K562 (cell line): ENCODE results near the gene LMO2. TPM values are rescaled to one million over a fixed set of nuclear protein-coding genes. Genes with fewer than 3 reads are reported as not detected.

ENCODE experiments used
- ATAC-seq: fragments of 200-7000 bp; cut with Tn5 transposase; 3 replicates; pipeline ENCODE4 v1.9.1; 2020; ENCODE audit warnings: moderate library complexity
- BruUV-seq: library from RNA; stranded (reverse); fragments of 400-500 nt; replicated peaks from 2 replicates; lab custom pipeline; 2021; lab: Mats Ljungman, UMichigan
- CTCF ChIA-PET: fragments of 300-600 bp; formaldehyde crosslinking; extraction: SDS; loops from one replicate; lab custom pipeline; 2021; ENCODE audit warnings: low intra/inter-chr PET ratio; lab: Yijun Ruan, JAX
- POLR2A ChIA-PET: fragments of 300-600, 350-650 bp; sonication (Branson Sonifier 250); formaldehyde crosslinking; extraction: SDS; loops from one replicate; lab custom pipeline; 2021; ENCODE audit warnings: antibody characterized with exemption, inconsistent platforms; lab: Yijun Ruan, JAX
- DNase-seq, 4 experiments: peaks; one replicate each; pipeline versions ENCODE4 v3.0.0 to v3.0.0-alpha.2; 2011 to 2018; ENCODE audit warnings: low spot score in 3 of 4, mixed read lengths in 3 of 4; ENCODE audit errors: extremely low read depth in 1 of 4
- FAIRE-seq: peaks from 2 replicates; lab custom pipeline; 2011; peaks lifted over from hg19 to GRCh38; lab: Jason Lieb, UNC
- H2AFZ ChIP-seq: 2 replicates; pipeline ENCODE4 v1.6.0; 2011; ENCODE audit warnings: low read depth, low read length, control low read depth, inconsistent platforms
- H3K27ac ChIP-seq: fragments of 200-600 bp; 3 replicates; pipeline ENCODE4 v1.8.0; 2011; ENCODE audit warnings: low read depth, mild to moderate bottlenecking, control low read depth, inconsistent platforms, low read length, moderate library complexity, mixed read lengths; ENCODE audit errors: extremely low read depth
- H3K27me3 ChIP-seq, 2 experiments: fragments of 300-600 bp in 1 of 2; 2 replicates in 1 of 2; 3 replicates in 1 of 2; pipeline versions ENCODE4 v1.6.0 to v1.8.0; 2011; ENCODE audit warnings: inconsistent platforms in 2 of 2, low read length in 2 of 2, mild to moderate bottlenecking in 1 of 2, mixed read lengths in 1 of 2, moderate library complexity in 1 of 2; ENCODE audit not compliant: control insufficient read depth in 2 of 2, insufficient read depth in 2 of 2
- H3K36me3 ChIP-seq: fragments of 300-600 bp; 3 replicates; pipeline ENCODE4 v1.8.0; 2011; ENCODE audit warnings: mild to moderate bottlenecking, low read length, inconsistent platforms; ENCODE audit not compliant: control insufficient read depth, insufficient read depth
- H3K4me1 ChIP-seq, 2 experiments: fragments of 200-600 bp in 1 of 2; replicated peaks in 1 of 2; 2 replicates in 1 of 2; 3 replicates in 1 of 2; pipeline versions ENCODE4 v1.5.1 to v1.8.0; 2011; ENCODE audit warnings: inconsistent platforms in 2 of 2, low read length in 2 of 2, mild to moderate bottlenecking in 1 of 2, mixed read lengths in 1 of 2, moderate library complexity in 1 of 2; ENCODE audit not compliant: control insufficient read depth in 2 of 2, insufficient read depth in 2 of 2
- H3K4me2 ChIP-seq: 2 replicates; pipeline ENCODE4 v1.6.1; 2011; ENCODE audit warnings: low read length, control low read depth, inconsistent platforms, mixed read lengths; ENCODE audit not compliant: insufficient read depth
- H3K4me3 ChIP-seq: fragments of 200-600 bp; sonication (generic), shearing (Covaris generic); 2 replicates; pipeline ENCODE4 v1.5.1; 2016; ENCODE audit warnings: control low read depth, inconsistent platforms
- H3K79me2 ChIP-seq: fragments of 200-600 bp; 3 replicates; pipeline ENCODE4 v1.8.0; 2011; ENCODE audit warnings: low read length, inconsistent platforms; ENCODE audit not compliant: control insufficient read depth, insufficient read depth
- H3K9ac ChIP-seq, 2 experiments: 2 replicates each; pipeline versions ENCODE4 v1.6.0 to v1.6.1; 2011; ENCODE audit warnings: low read depth in 2 of 2, low read length in 2 of 2, control low read depth in 1 of 2, inconsistent platforms in 1 of 2, mild to moderate bottlenecking in 1 of 2, mixed read lengths in 1 of 2; ENCODE audit not compliant: insufficient read depth in 1 of 2
- H3K9me1 ChIP-seq: one replicate; pipeline ENCODE4 v1.6.0; 2011; ENCODE audit warnings: inconsistent platforms, mild to moderate bottlenecking, low read length, moderate library complexity; ENCODE audit not compliant: control insufficient read depth, insufficient read depth
- H3K9me3 ChIP-seq: replicated peaks from 2 replicates; pipeline ENCODE4 v1.5.1; 2011; ENCODE audit warnings: low read depth, low read length, inconsistent platforms; ENCODE audit not compliant: control insufficient read depth, insufficient read depth
- H4K20me1 ChIP-seq: replicated peaks from 2 replicates; pipeline ENCODE4 v1.6.1; 2011; ENCODE audit warnings: low read length, inconsistent platforms, mixed read lengths; ENCODE audit not compliant: control insufficient read depth, insufficient read depth
- ASH1L ChIP-seq: fragments of 450-650 bp; IDR thresholded peaks from 2 replicates; pipeline ENCODE4 v1.6.1; 2018; ENCODE audit warnings: borderline replicate concordance, mild to moderate bottlenecking, low read depth; ENCODE audit not compliant: partially characterized antibody
- BHLHE40 ChIP-seq: IDR thresholded peaks from 2 replicates; pipeline ENCODE4 v1.6.1; 2011; ENCODE audit warnings: low read length, improper control_type of control experiment
- CBFA2T3 ChIP-seq: fragments of 450-650 bp; IDR thresholded peaks from 2 replicates; pipeline ENCODE4 v1.6.1; 2017
- CSDE1 ChIP-seq, 2 experiments: fragments of 450-650 bp; IDR thresholded peaks; 2 replicates each; pipeline ENCODE4 v1.6.1; 2016; ENCODE audit warnings: mild to moderate bottlenecking in 1 of 2
- HSF4 ChIP-seq: fragments of 250-450 bp; sonication (Bioruptor Pico); IDR thresholded peaks from 2 replicates; pipeline ENCODE4 v2.1.2; 2022; ENCODE audit warnings: mild to moderate bottlenecking, moderate library complexity, borderline replicate concordance
- ILK ChIP-seq: fragments of 450-650 bp; IDR thresholded peaks from 2 replicates; pipeline ENCODE4 v1.6.1; 2016; ENCODE audit warnings: missing genetic modification characterization, low read depth, mild to moderate bottlenecking, missing compliant biosample characterization, moderate library complexity, borderline replicate concordance
- NFE2 ChIP-seq: IDR thresholded peaks from 2 replicates; pipeline ENCODE4 v1.6.1; 2014; ENCODE audit warnings: antibody characterized with exemption, low read depth
- NFE2L1 ChIP-seq: fragments of 450-650 bp; IDR thresholded peaks from 2 replicates; pipeline ENCODE4 v1.6.1; 2016; ENCODE audit warnings: missing genetic modification characterization, low read depth, mild to moderate bottlenecking, missing compliant biosample characterization, moderate library complexity, borderline replicate concordance
- TEAD4 ChIP-seq, 2 experiments: sonication (generic) in 1 of 2; formaldehyde crosslinking in 1 of 2; IDR thresholded peaks; 2 replicates each; pipeline versions ENCODE4 v1.6.1 to v1.8.0; 2012 to 2022; ENCODE audit warnings: borderline replicate concordance in 1 of 2, inconsistent platforms in 1 of 2, low read length in 1 of 2, mild to moderate bottlenecking in 1 of 2, missing genetic modification reagents in 1 of 2
- ZBTB7A ChIP-seq: IDR thresholded peaks from 2 replicates; pipeline ENCODE4 v1.6.1; 2011; ENCODE audit warnings: low read depth, mild to moderate bottlenecking, low read length, moderate library complexity, borderline replicate concordance; ENCODE audit not compliant: control insufficient read depth
- WGBS: fragments of 100-300 bp; shearing (Covaris generic); methylation state at CpG from one replicate; pipeline ENCODE4 v1.1.6; 2016; ENCODE audit warnings: low coverage, mixed read lengths; ENCODE audit not compliant: insufficient coverage; ENCODE audit errors: missing lambda C conversion rate; 5-methylcytosine and 5-hydroxymethylcytosine counted together
- in situ Hi-C: fragments of 300-500 bp; cut with MboI; formaldehyde crosslinking; loops from 4 replicates; pipeline ENCODE4 v1.15.0; 2018; ENCODE audit warnings: inconsistent platforms, mixed read lengths
- intact Hi-C: fragments of 100-400 bp; cut with micrococcal nuclease; formaldehyde crosslinking; loops from 2 replicates; pipeline ENCODE4 v1.14.2; 2022
- polyA plus RNA-seq, 8 experiments: library from polyadenylated mRNA; depleted of rRNA in 4 of 8; stranded (reverse) in 5 of 8; unstranded in 3 of 8; fragments of >200 nt; fragmentation: Nextera tagmentation in 2 of 8; fragmentation: Illumina TruSeq in 1 of 8; extraction: Ambion mirVana in 2 of 8; extraction: Trizol in 1 of 8; gene quantifications; 2 replicates each; pipeline versions ENCODE4 v1.2.1 to v1.2.3, GENCODE V29; 2011 to 2014; ENCODE audit warnings: inconsistent platforms in 1 of 8, missing spikeins in 1 of 8
- total RNA-seq, 7 experiments: library from RNA; depleted of rRNA in 6 of 7; stranded (reverse); fragments of >200 nt in 6 of 7; fragmentation: Illumina TruSeq in 2 of 7; extraction: Trizol in 2 of 7; gene quantifications; 2 replicates each; pipeline versions ENCODE4 v1.2.1 to v1.2.3, GENCODE V29; 2011 to 2021; ENCODE audit warnings: low replicate concordance in 1 of 7
- TF ChIP-seq, protein P1 (sequence below): sonication (generic); IDR thresholded peaks from 2 replicates; pipeline ENCODE4 v1.6.1; 2016
- TF ChIP-seq, protein P2 (sequence below): sonication (generic); formaldehyde crosslinking; IDR thresholded peaks from 2 replicates; pipeline ENCODE4 v1.8.1; 2023; ENCODE audit warnings: mild to moderate bottlenecking, missing genetic modification reagents, moderate library complexity

The LMO2 gene
- total and polyA plus RNA-seq, 9 of the 15 experiments (the other 6 are each of a cell fraction or from before 2014, with no cell fraction given): 6.9 to 126 (median 91.5) TPM

DNA sequence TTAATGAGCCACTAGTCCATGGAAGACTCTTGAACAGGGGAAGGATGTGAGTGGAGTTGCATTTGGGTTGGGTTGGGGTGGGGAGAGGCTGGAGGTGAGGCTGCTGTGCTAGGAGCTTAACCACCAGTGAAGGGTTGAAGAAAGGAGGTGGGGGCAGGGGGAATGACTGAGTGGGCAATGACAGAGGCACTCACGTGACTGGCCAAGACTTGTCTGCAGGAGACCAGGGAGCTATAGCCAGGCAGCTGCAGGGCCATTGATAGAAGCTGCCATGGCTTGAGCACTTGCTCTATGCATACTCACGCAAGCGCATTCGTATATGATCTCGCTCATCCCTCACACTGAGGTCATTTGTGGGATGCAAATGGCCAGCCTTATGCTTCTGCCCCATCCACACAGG lies 4.0 kb downstream of the LMO2 start:
- DNase-seq (peak in 1 of 4 experiments; percentile 25), FAIRE-seq (no peak), ATAC-seq (no peak)
- CTCF ChIA-PET: no interaction called here
- intact Hi-C loops: no loop called here
- Histone ChIP-seq H3K79me2 (peaks cover 47% of the 10 kb centered on the region), H3K27ac (no peak overlapping the region), H3K36me3 (no peaks in the 10 kb centered on the region; the same call in 2 of the 3 replicates), H4K20me1 (no peaks in the 10 kb centered on the region), H3K9me3 (no peaks in the 10 kb centered on the region), H3K9ac (peak overlapping the region in 1 of 2 experiments; percentile 41; a peak in 1 of 4 replicates), H3K27me3 (no peaks in the 10 kb centered on the region), H2AFZ (no peak overlapping the region), H3K4me2 (peak overlapping the region; percentile 94), H3K4me1 (peaks cover 27 to 62% of the 10 kb centered on the region in 2 experiments), H3K9me1 (no peaks in the 10 kb centered on the region), H3K4me3 (no peak overlapping the region)
- TF ChIP-seq CSDE1 (IDR thresholded peaks at IDR 0.05) (no peak), BHLHE40 (peak; percentile 42; the same call in 1 of the 2 replicates)
- 84% methylated on average over 5 of the region's 5 CpGs for WGBS
- in situ Hi-C loops: no loop called here
- POLR2A ChIA-PET: interaction anchor here (1.0 kb wide), 1 partner anchor 50 kb away, joined by 3 read pairs; no protein-coding TSS in a partner anchor
- BruUV-seq: no TSS peak

DNA sequence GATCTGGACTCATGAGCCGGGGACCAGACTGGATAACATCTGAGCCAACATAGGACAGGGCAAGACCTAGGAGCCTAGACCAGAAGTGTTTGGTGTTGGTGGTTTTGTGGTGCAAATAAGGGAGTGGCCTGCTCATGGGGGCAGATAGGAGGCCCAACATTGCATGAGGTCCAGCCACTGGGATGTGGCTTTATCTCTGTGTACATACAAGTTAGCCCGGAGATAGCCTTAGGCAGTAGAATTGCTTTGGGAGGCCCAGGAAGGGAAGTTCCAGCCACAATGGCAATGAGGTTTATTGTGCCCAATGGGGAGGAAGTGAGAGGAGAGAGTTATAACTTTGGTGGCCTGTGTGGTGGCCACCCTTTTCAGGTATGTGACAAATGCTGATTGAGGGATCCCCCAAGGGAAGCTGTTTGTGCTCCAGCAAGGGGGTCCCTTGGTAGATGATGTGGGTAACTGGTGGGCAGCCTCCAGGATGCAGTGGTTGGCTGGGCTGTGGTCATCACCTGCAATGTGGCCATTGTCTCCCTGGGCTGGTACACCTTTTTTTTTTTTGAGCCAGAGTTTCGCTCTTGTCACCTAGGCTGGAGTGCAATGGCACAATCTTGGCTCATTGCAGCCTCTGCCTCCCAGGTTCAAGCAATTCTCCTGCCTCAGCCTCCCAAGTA lies 6.4 kb downstream of the LMO2 start:
- in situ Hi-C loops: no loop called here
- WGBS: 24% methylated on average over 3 of the region's 3 CpGs
- H3K79me2 ChIP-seq: peaks cover 41% of the 10 kb centered on the region
- peaks cover 22 to 63% of the 10 kb centered on the region in 2 experiments; a peak in 3 of 5 replicates for H3K4me1 ChIP-seq
- peak; percentile 88 for ATAC-seq
- H4K20me1 ChIP-seq: no peaks in the 10 kb centered on the region
- H3K4me3 ChIP-seq: no peak overlapping the region
- no peaks in the 10 kb centered on the region for H3K9me1 ChIP-seq
- H3K9me3 ChIP-seq: no peaks in the 10 kb centered on the region
- no TSS peak for BruUV-seq
- H3K4me2 ChIP-seq: peak overlapping the region; percentile 63
- H2AFZ ChIP-seq: peak overlapping the region; percentile 35; the same call in 1 of the 2 replicates
- ChIA-PET CTCF (no interaction called here), POLR2A (interaction anchor here (0.6 to 1.1 kb wide), 2 partner anchors 14 to 217 kb away, joined by 3 read pairs; no protein-coding TSS in a partner anchor)
- FAIRE-seq: peak; percentile 92
- H3K27me3 ChIP-seq: no peaks in the 10 kb centered on the region; a peak in 1 of 5 replicates
- intact Hi-C loops: no loop called here
- DNase-seq: peak; percentile 61 to 90 (median 74)
- no peaks in the 10 kb centered on the region; the same call in 2 of the 3 replicates for H3K36me3 ChIP-seq
- no peak overlapping the region; the same call in 1 of the 3 replicates for H3K27ac ChIP-seq
- no peak overlapping the region; a peak in 1 of 4 replicates for H3K9ac ChIP-seq
- TF ChIP-seq ZBTB7A (no peak), NFE2L1 (no peak), CBFA2T3 (peak; percentile 87), ASH1L (no peak), ILK (tag) (no peak), HSF4 (CRISPR knock-in tag) (0 out of 2 replicates have a peak, but pooled peaks have one; percentile 17), NFE2 (no peak), TEAD4 (IDR thresholded peaks at IDR 0.05; ENCODE audit: low read length) (peak; percentile 84), TEAD4 (CRISPR knock-in tag; IDR thresholded peaks at IDR 0.05; ENCODE audit: borderline replicate concordance) (no peak)
- TF ChIP-seq, protein P1, sequence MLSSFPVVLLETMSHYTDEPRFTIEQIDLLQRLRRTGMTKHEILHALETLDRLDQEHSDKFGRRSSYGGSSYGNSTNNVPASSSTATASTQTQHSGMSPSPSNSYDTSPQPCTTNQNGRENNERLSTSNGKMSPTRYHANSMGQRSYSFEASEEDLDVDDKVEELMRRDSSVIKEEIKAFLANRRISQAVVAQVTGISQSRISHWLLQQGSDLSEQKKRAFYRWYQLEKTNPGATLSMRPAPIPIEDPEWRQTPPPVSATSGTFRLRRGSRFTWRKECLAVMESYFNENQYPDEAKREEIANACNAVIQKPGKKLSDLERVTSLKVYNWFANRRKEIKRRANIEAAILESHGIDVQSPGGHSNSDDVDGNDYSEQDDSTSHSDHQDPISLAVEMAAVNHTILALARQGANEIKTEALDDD: peak; percentile 67; the same call in 1 of the 2 replicates
- TF ChIP-seq, protein P2, sequence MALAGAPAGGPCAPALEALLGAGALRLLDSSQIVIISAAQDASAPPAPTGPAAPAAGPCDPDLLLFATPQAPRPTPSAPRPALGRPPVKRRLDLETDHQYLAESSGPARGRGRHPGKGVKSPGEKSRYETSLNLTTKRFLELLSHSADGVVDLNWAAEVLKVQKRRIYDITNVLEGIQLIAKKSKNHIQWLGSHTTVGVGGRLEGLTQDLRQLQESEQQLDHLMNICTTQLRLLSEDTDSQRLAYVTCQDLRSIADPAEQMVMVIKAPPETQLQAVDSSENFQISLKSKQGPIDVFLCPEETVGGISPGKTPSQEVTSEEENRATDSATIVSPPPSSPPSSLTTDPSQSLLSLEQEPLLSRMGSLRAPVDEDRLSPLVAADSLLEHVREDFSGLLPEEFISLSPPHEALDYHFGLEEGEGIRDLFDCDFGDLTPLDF (CRISPR knock-in tag): no peak
